HG03575 (cell line): ENCODE measurements around the gene FAM193A.
"Not testable (repeated sequence)": the region's sequence is repeated elsewhere in the genome, so short reads cannot be mapped to it uniquely, and the experiment has no call there.

Experiments used
- ATAC-seq: cut with Tn5 transposase; IDR thresholded peaks from one replicate; pipeline ENCODE4 v1.9.1; 2021; ENCODE audit not compliant: unreplicated experiment, insufficient number of reproducible peaks, low FRiP score; ENCODE audit errors: extremely low read depth

The FAM193A gene

DNA sequence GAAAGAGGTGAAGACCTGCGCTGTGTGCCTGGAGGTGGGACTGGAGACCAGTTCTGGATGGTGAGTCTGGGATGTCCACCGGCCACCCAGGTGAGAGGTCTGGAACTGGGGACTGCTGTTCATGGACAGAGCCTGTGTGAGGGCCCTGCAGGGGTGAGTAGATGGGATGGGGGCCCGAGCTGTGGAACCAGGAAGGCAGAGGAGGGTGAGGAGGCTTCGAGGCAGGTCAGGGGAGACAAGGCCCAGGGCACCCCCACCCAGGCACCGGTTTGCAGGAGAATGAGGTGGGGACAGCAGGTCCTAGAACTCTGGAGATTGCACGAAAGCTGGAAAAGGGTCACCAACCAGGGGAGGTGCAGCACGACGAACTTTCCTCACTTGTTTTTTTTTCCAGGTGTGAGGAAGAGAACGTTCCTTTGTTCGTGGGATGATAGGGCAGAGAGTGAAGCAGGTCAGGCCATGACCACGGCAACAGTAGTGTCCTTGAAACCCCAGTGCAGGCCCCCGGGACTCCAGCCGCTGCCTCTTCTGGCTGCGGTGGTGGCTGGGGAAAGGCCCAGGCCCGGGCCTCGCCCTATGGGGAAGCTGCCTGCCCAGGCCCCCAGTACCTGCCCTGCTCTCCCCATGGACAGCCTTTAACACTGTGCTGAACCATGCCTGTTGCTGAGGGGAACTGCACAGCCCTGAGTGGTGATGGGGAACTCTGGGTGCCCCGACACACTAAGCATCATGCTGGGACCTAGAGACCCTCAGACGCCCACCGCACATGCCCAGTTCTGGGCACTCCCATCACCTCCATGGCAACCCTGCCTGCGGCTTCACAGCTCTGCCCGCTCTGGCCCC is 196.8 kb downstream of the FAM193A start:
- ATAC-seq = no peak

DNA sequence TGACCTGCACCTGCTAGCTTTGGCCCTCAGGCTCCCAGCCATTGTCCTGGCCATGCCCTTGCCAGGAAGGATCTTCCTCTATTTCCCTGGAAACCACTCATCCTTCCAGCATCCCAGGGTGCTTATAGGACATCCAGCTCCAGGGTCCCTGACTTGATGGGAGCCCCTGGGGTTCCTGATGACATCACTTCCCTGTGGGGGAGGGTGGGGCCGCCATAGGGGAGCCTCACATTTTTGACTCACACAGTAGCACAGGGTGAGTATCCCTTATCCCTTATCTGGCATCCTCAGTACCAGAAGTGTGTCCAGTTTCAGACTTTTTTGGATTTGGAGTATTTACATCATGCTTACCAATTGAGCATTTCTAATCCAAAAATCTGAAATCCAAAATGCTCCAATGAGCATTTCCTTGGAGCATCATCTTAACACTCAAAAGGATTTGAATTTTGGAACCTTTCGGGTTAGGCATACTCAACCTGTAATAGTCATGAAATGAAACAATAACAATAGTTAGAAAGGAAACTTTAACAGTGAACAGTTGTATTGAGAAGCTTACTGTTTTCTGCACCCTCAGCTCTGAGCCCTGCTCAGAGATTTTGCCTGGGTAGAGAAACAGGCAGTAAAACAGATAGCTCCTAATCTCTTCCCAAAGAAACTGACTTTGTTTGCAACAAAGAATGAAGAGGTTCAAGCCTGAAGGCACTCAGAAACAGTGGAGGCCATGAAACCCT is 197.6 kb downstream of the FAM193A start:
- ATAC-seq = no peak

DNA sequence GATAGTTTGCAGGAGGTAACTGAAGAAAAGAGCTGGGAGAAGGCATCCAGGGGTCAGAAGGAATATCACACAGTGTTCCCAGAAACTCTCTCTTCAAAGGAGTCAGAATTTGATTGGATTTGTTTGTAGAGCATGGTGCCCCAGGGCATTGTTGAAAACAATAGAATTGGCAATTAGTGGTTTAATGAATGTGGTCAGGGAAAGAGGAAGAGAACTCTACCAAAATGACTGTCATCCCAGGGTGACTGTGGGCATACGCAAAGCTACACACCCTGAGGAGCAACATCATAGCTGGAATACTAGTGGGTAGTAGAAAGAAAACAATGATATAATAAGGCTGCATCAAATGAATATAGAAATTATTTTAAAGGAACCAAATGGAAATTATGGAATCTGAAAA is 198.2 kb downstream of the FAM193A start:
- ATAC-seq = no peak

DNA sequence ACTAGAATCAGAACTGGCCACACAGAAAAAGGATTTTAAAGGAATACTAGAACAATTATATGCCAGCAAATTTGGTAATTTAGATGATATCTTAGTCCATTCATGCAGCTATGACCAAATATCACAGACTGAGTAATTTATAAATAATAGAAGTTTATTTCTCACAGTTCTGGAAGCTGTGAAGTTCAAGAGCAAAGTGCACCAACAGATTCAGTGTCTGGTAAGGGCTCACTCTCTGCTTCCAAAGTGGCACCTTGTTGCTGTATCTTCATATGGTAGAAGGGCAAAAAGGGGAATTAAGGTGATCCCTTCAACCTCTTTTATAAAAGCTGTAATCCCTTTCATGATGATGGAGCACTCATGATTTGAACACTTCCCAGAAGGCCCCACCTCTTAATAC is 199.4 kb downstream of the FAM193A start:
- ATAC-seq = no peak

DNA sequence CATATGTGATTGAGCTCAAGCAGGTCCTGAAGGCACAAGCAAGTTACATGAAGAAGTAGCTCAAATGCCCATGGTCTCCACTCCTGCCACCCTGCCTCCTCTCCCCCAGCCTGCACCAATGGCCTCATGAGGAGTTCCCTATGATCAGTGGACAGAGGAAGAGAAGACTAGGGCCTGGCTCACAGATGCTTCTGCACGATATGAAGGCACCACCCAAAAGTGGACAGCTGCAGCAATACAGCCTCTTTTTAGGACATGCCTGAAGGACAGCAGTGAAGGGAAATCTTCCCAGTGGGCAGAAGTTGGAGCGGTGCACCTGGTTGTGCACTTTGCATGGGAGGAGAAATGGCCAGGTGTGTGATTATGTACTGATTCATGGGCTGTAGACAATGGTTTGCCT is 201.8 kb downstream of the FAM193A start:
- ATAC-seq = not testable (repeated sequence)

DNA sequence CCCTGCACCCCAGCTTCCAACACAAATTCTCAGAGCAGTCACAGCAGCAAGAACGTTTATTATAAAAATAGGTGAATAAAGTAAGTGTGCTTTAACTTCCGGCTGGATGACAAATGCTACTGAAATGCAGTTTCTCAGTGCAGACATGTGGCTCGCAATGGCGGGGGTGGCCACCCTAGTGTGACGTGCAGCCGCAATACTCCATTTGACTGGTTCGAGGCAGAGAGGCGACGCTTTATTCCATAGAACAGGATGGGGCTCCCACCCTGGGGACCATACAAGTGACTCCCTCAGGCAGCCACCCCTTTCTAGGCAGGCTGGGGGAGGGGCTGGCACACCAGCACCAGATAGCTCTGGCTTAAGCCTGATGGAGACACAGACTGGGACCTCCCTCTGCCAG is 205.2 kb downstream of the FAM193A start:
- ATAC-seq = no peak

DNA sequence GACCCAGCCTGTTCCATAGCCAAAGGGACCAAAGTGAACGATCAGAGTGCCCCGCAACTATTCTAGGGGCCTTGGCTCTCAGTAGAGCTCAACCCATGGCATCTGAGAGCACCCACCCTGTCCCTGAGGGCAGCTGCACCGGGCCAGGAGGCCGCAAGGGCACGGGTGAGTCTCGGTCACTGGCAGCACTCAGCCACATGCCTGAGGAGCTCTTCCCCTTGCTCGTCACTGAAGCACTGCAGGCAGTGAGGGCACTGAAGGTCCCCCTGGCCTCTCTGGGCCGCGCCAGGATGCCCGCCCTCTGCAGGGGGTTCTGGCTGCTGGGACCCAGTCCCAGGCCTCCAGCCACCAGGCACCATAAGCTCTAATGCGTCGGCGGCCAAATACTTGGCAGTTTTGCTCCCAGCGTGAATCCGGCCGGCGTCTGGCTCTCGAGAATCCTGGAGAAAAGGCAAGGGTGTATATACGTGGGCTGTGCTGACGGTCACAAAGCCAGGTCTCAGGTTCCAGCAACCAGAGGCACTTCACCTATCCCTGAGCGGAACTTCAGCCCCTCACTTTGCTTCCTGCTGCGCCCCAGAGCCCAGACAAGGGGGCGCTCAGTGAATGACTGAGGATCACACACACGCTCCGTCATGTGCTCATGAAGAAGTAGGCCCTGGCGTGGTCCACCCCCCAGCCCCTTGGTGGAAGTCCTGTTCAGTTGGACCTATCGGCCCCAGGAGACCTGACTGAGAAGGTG is 205.8 kb downstream of the FAM193A start:
- no peak for ATAC-seq

DNA sequence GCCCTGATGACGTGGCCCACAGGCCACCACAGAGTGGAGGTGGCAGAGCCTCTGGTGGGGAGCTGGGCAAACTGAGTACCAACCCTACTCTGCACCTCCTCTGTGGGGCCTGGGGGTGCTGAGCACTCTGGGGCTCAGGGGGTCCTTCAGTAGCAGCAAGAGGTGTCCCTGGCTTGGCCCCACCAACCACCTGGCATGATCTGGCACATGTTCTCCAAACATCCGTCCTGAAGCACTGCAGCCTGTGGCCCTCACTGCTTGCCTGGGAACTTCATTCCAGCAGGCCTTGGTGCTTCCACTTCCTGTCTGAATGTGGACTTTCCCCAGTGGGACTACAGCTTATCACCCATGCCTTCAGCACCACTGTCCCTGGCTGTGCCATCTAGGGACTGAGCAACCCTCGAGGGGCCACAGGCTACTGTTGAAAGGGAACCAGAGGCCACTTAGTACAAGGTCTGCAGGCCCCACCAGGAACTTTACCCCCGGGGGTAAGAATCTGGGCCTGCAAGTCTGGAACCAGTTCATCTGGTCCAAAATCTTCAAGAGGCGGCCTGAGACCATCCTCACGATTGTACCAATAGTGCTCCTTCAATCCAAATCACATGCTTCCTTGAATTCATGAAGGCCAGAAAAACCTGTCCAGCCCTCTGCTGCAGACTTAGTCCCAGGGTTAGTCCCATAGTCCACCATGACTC is 206.5 kb downstream of the FAM193A start:
- no peak for ATAC-seq

DNA sequence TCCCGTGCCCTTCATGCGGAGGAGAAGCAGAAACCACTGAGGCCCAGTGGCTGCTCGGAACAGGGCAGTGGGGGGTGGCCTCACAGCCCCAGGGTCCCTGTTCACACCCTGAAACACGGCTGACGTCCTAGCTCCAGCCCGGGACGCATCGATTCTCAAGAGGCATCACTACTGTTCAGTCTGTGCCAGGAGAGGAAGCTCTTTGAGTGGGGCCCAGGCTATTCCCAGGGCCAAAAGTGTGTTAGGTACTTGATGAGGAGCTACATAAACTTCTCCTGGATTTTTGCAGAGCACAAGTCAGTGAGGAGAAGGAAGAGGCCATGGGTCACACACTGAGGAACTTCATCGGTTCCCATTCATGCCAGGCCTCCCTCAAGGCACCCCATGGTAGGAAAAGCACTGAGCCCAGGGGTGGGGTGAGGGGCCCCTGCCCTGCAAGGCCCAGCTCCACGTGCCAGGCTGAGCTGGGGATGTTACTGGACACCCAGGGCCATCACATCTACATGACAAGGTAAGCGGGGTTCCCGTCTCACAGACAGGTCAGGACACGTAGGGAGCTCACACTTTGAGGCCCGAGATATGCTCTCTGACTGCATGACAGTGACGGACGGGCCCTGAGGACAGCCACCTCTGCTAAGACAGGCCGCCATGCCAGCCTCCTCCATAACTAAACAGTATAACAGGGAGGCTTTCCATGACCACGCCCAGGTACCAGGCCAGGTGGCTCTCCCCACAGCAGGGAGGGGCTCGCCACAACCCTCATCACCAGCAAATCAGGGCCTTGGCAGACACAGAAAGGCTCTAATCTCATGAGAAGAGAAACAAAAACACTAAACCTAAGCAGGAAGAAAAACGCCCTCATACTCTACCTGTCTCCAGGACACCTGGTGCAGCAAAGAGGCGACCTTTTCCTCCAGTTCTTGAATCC is 207.3 kb downstream of the FAM193A start:
- ATAC-seq = no peak

DNA sequence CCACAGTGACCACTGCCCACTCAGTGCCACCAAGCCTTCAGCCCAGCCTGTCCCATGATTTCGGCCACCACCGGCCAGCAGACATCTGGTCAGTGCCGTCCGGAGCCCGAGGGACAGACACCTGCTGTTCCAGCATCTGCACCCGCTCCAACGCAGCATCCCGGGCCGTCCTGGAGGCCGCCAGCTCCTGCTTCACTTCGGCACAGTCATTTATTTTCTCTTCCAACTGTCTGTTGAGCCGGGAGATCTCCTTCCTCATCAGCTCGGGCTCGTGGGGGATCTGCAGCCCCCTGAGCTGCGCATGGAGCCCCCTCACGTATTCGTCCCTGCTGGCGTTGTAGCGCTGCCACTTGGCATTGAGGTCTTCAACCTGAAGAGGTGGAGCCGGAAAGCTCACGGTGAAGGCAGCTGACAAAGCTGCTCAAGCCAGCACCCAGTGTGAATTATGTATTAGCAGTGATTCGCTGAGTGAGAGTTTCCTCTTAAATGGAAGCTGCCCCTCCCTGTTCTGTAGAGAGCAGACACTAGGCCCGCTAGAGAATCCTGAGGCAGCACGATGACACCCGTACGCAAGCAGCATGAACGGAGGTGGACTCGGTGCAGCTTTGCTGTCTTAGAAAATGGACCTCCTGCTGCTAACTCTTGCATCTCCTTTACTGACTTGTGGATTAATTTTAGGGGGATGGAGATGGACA is 208.3 kb downstream of the FAM193A start:
- no peak for ATAC-seq

DNA sequence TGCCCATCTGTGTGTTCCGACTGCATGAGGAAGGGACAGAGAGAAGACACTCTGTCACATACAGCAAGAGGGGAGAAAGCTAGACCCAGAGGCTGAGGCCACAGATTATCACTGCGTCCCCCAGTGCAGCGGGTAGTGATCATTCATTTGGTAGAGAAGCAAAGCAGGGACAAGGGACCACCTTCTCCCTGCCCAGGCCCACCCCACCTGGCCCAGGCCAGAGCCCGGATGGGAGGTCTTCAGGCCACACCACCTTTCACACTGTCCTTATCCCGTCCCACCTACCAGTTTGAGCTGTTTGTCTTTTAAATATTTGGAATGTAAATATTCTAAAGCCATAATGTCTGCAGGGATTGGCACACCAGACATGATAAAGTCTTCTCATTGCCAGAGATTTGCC is 209.1 kb downstream of the FAM193A start:
- ATAC-seq = no peak

DNA sequence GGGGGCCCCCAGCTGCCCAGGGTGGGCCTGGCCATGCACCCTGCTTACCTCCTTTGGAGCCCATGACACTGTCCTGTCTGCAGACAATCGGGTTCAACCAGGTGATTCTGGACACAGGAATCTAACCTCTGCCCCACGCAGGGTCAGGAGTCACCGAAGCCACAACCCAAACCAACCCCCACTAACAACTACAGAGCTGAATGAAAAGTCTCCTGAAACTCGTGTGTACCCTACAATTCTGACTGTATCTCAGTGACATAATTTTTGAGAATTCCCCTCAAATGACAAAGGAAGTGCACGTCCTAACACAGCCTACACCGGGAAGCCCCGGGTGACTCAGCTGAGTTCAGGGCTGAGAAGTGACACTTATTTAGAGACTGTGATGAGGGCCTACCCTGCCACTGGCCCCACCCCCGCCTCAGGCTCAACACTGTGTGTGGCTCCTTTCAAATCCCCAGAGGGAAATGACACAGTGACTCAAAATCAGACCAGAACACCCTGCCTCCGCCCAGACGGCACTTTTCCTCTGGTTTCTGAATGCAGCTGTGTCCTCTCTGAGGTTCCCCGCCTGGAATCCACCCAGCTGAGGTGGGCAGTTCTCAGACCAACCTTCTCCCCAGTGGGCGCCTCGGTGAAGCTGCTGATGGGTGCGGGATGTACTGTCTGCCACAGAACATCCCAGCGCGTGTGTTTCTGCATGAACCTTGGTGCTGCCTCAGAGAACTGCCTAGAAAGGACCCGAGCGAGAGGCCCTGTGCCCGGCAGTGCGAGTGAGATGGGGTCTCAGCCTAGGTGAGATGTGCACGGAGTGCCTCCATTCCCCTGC is 209.7 kb downstream of the FAM193A start:
- peak; percentile 86 for ATAC-seq

DNA sequence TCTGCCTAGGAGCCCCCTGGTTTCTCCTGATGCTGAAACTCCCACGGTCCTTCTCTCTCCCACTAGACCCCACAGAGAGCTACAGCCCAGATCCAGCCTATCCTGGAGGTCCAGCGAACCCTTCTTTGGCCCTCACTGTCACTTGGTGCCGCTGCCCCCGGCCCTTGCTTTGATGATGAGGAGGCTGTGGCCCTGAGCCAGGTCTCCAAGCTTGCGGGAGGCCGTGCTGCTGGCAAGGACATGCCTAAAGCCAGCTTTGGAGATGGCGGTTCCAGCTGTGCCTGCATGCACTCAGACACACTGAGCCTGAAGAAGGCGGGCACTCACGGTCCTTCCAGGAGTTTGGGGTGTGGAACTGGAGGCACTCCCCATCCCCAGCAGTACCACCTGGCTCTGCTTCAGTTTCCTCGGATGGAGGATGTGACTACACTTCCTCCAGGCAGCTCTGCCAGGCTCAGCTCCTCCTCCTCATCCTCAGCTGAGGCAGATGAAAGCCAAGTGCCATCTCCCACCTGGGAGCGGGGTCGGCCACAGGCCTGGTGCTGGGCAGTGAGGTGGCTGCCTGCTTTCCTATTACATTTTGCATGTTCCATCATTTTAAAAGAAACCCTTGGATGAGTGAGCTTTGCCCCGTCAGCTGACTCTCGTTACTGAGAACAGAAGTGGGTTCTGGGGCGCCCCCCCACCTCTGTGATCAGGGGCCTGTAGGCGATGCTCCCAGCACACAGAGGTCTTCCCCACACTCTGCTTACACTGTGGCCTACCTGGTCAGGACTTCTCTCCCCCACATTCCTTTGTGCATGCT is 210.6 kb downstream of the FAM193A start:
- ATAC-seq = no peak

DNA sequence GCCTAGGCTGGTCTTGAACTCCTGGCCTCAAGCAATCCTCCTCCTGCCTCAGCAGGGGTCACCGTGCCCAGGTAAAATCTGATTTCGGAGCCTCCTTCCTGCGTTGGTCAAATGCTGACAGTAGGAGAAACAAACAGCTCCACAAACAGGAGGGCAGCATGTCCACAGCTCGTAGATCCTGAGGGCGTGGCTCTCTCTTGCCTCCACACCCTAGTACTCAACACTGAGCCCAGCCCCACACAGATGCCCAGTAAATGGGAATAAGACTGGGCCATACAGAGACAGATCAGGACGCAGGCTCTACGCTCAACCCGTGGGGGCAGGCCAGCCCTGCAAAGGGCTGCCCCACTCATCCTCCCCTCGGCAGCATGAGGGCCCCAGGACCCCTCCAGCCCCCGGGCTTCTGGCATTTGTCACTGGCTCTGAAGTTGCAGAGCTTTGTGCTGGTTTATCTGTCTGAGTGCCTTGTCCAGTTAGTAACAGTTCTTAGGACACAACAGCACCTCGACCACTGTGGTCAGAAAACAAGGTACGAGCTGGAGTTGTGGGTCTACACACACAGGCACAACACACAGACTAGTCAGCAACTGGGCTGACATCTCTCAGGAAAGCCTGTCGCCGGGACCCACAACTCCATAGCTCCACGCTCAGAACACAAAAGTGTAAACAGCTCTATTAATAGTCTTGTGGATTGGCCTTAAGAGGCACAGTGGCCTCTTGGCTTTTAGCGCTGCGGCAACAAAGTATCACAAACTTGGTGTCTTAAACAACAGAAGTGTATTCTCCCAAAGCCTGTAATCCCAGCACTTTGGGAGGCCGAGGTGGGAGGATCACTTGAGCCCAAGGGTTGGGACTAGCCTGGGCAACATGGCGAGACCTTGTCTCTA is 214.5 kb downstream of the FAM193A start:
- no peak for ATAC-seq

DNA sequence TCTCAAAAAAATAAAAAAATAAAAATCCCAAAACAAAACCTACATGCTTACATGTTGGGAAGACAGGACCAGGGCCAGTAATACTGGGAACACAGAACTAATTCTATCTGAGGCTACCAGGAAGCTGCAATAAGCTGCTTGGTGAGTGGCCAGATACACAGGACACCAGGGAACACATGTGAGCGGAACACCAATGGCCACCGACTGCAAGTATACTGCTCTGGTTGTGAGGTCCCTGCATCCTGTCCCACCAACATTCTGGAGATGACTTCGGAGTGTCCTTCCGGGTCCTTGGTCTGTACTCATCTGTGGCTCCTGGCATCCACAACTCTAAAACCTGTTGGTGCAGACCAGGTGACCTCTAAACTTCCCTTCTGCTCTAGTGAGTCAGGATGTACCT is 217.0 kb downstream of the FAM193A start:
- no peak for ATAC-seq
